ENCODE measurements around the gene MYH14. TPM values are rescaled to one million over a fixed set of nuclear protein-coding genes. Genes with fewer than 3 reads are reported as not detected.
"Not testable (repeated sequence)": the region's sequence is repeated elsewhere in the genome, so short reads cannot be mapped to it uniquely, and the experiment has no call there.

The MYH14 gene
- total RNA-seq, 4 donors from 2014 or later, result 8.0 to 12.8 (median 10.3) TPM

GRCh38 chr19:50222691-50223438, 19.4 kb downstream of the MYH14 start:
- TF ChIP-seq, protein P1, sequence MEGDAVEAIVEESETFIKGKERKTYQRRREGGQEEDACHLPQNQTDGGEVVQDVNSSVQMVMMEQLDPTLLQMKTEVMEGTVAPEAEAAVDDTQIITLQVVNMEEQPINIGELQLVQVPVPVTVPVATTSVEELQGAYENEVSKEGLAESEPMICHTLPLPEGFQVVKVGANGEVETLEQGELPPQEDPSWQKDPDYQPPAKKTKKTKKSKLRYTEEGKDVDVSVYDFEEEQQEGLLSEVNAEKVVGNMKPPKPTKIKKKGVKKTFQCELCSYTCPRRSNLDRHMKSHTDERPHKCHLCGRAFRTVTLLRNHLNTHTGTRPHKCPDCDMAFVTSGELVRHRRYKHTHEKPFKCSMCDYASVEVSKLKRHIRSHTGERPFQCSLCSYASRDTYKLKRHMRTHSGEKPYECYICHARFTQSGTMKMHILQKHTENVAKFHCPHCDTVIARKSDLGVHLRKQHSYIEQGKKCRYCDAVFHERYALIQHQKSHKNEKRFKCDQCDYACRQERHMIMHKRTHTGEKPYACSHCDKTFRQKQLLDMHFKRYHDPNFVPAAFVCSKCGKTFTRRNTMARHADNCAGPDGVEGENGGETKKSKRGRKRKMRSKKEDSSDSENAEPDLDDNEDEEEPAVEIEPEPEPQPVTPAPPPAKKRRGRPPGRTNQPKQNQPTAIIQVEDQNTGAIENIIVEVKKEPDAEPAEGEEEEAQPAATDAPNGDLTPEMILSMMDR (IDR thresholded peaks at IDR 0.05), result no peak
- DNase-seq (ENCODE audit: low spot score), result no peak
- no peak for ATAC-seq (ENCODE audit: low FRiP score)

DNA sequence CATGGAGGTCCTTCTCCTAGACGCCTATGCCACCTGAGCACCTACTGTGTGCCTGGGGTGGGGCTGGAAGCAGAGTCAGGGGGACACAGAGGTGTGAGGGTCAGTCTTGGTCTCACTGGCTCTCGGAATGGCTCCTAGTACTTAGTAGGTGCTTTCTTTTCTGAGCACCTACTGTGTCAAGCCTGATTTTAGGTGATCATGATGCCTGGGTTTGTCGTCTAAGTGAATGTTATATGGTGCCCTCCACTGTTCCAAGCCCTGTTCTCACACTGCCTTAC, 20.0 kb downstream of the MYH14 start:
- DNase-seq (ENCODE audit: low spot score), result no peak
- TF ChIP-seq, protein P1 (IDR thresholded peaks at IDR 0.05), result no peak
- ATAC-seq (ENCODE audit: low FRiP score), result no peak

GRCh38 chr19:50224986-50225747, 21.7 kb downstream of the MYH14 start:
- no peak for ATAC-seq (ENCODE audit: low FRiP score)
- TF ChIP-seq, protein P1 (IDR thresholded peaks at IDR 0.05), result no peak
- DNase-seq (ENCODE audit: low spot score), result no peak

DNA sequence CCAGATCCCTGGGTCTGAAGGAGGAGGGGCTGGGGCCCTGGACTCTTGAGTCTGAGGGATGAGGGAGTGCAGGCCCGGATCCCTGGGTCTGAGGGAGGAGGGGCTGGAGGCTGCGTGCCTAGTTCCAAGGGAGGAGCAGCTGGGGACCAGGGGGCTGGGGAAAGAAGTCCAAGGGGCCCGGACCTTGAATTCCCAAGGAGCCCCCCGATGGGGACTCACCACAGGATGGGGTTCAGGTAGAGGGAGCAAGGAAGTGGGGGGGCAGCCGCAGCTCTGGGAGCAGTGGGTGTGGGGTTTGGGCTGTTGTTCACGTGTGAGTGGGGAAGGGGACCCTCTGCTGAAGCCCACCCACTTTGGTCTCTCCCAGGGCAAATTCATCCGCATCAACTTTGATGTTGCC, 23.1 kb downstream of the MYH14 start:
- DNase-seq (ENCODE audit: low spot score), result no peak
- TF ChIP-seq, protein P1 (IDR thresholded peaks at IDR 0.05), result no peak
- no peak for ATAC-seq (ENCODE audit: low FRiP score)

- ATAC-seq (ENCODE audit: low FRiP score); DNase-seq (ENCODE audit: low spot score): not testable (repeated sequence)
Observed at GRCh38 chr19:50228153-50228552, 24.7 kb downstream of the MYH14 start.

- peak; percentile 22 for ATAC-seq (ENCODE audit: low FRiP score)
- no peak for DNase-seq (ENCODE audit: low spot score)
- TF ChIP-seq, protein P1 (IDR thresholded peaks at IDR 0.05), result no peak
Observed at GRCh38 chr19:50230379-50231351, 27.2 kb downstream of the MYH14 start.

GRCh38 chr19:50231417-50231816, 28.0 kb downstream of the MYH14 start:
- ATAC-seq (ENCODE audit: low FRiP score); DNase-seq (ENCODE audit: low spot score): not testable (repeated sequence)

Data from omental fat pad (tissue), 4 donors.